ENCODE results near the gene UBE2C.

DNA sequence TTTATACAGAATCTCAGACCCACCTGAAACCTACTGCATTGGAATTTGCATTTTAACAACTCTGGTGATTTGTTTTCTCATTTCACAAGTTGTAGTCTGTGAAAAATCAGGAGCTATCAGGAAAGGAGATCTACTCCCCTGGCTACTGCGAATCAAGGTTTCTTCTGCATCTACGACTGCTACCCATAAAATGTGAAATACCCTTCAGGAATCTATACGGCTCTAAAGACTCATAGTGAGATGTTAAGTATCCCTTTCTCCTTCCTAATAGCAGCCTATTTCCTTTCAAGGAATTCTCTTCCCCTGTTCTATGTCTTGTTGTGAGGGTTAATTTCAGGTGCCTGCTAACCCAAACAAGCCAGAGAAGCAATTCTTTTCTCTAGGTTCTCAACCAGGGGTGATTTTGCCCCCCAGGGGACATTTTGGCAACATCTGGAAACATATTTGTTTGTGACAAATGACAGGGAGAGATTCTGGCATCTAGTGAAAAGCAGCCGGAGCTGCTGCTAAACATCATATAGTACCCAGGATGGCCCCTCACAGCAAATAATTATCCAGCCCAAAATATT, 47.1 kb upstream of the UBE2C start:
- TF ChIP-seq, protein P1, sequence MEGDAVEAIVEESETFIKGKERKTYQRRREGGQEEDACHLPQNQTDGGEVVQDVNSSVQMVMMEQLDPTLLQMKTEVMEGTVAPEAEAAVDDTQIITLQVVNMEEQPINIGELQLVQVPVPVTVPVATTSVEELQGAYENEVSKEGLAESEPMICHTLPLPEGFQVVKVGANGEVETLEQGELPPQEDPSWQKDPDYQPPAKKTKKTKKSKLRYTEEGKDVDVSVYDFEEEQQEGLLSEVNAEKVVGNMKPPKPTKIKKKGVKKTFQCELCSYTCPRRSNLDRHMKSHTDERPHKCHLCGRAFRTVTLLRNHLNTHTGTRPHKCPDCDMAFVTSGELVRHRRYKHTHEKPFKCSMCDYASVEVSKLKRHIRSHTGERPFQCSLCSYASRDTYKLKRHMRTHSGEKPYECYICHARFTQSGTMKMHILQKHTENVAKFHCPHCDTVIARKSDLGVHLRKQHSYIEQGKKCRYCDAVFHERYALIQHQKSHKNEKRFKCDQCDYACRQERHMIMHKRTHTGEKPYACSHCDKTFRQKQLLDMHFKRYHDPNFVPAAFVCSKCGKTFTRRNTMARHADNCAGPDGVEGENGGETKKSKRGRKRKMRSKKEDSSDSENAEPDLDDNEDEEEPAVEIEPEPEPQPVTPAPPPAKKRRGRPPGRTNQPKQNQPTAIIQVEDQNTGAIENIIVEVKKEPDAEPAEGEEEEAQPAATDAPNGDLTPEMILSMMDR (IDR thresholded peaks at IDR 0.05): no peak
- no peak for TF ChIP-seq EZH2 (IDR thresholded peaks at IDR 0.05; ENCODE audit: borderline replicate concordance, insufficient read depth, low read depth, low read length, poor library complexity, severe bottlenecking)
